DOHH2 (cell line): Measurements from ENCODE around the gene F10.
"Not testable (repeated sequence)": the region's sequence is repeated elsewhere in the genome, so short reads cannot be mapped to it uniquely, and the experiment has no call there.

Experiments
- H3F3A ChIP-seq: fragments of 200-600 bp; sonication (generic), shearing (Covaris generic); 2 replicates; pipeline ENCODE4 v1.6.0; 2016; ENCODE audit warnings: antibody characterized with exemption, mild to moderate bottlenecking; ENCODE audit not compliant: control insufficient read depth, insufficient read depth
- H3K27ac ChIP-seq: fragments of 200-600 bp; sonication (generic); 2 replicates; pipeline ENCODE4 v1.5.1; 2014; ENCODE audit warnings: low read depth, mild to moderate bottlenecking, low read length, moderate library complexity
- H3K27me3 ChIP-seq: fragments of 200-600 bp; sonication (generic); 2 replicates; pipeline ENCODE4 v1.6.1; 2014; ENCODE audit warnings: mild to moderate bottlenecking, low read length, mixed read lengths; ENCODE audit not compliant: control insufficient read depth
- H3K36me3 ChIP-seq: fragments of 200-600 bp; sonication (generic); 2 replicates; pipeline ENCODE4 v1.6.1; 2014; ENCODE audit warnings: mild to moderate bottlenecking, low read length, moderate library complexity, mixed read lengths; ENCODE audit not compliant: control insufficient read depth
- H3K4me1 ChIP-seq: fragments of 200-600 bp; sonication (generic); 2 replicates; pipeline ENCODE4 v1.6.1; 2014; ENCODE audit warnings: mild to moderate bottlenecking, low read length, mixed read lengths; ENCODE audit not compliant: control insufficient read depth
- H3K4me2 ChIP-seq: fragments of 200-600 bp; sonication (generic); 2 replicates; pipeline ENCODE4 v1.6.0; 2014; ENCODE audit warnings: mild to moderate bottlenecking, low read length, moderate library complexity
- H3K4me3 ChIP-seq: fragments of 200-600 bp; sonication (generic); 2 replicates; pipeline ENCODE4 v1.5.1; 2014; ENCODE audit warnings: mild to moderate bottlenecking, low read length, mixed read lengths
- H3K79me2 ChIP-seq: fragments of 200-600 bp; sonication (generic); 2 replicates; pipeline ENCODE4 v1.6.1; 2014; ENCODE audit warnings: mild to moderate bottlenecking, low read length, mixed read lengths; ENCODE audit not compliant: control insufficient read depth
- H3K9me2 ChIP-seq: fragments of 200-600 bp; sonication (generic); replicated peaks from 2 replicates; pipeline ENCODE4 v1.6.1; 2014; ENCODE audit warnings: mild to moderate bottlenecking, low read length, mixed read lengths; ENCODE audit not compliant: control insufficient read depth
- H3K9me3 ChIP-seq: fragments of 200-600 bp; sonication (generic); 2 replicates; pipeline ENCODE4 v1.6.1; 2014; ENCODE audit warnings: antibody characterized with exemption, low read length, mixed read lengths; ENCODE audit not compliant: control insufficient read depth, insufficient read depth
- H4K20me1 ChIP-seq: fragments of 200-600 bp; sonication (generic); 2 replicates; pipeline ENCODE4 v1.6.0; 2014; ENCODE audit warnings: low read depth, mild to moderate bottlenecking, antibody characterized with exemption, low read length, moderate library complexity; ENCODE audit not compliant: control insufficient read depth, insufficient read depth
- EZH2phosphoT487 ChIP-seq: fragments of 200-600 bp; sonication (generic); IDR thresholded peaks from 2 replicates; pipeline ENCODE4 v1.6.1; 2017; ENCODE audit warnings: borderline replicate concordance, mild to moderate bottlenecking, antibody characterized with exemption, low read length, moderate library complexity, mixed read lengths
- TF ChIP-seq, protein P1 (sequence below): fragments of 200-600 bp; sonication (generic); IDR thresholded peaks from one replicate; pipeline ENCODE4 v1.5.1; 2014; ENCODE audit warnings: antibody characterized with exemption, mild to moderate bottlenecking, low read depth, low read length; ENCODE audit not compliant: poor library complexity, severe bottlenecking

Gene F10

GRCh38 chr13:113099142-113099541 lies 23.5 kb upstream of the F10 start:
- no peak overlapping the region for H3K27ac ChIP-seq
- no peaks in the 10 kb centered on the region for H3K9me2 ChIP-seq
- no peaks in the 10 kb centered on the region for H3F3A ChIP-seq
- H4K20me1 ChIP-seq: no peaks in the 10 kb centered on the region
- no peak overlapping the region for H3K4me2 ChIP-seq
- no peaks in the 10 kb centered on the region for H3K4me1 ChIP-seq
- H3K27me3 ChIP-seq: no peaks in the 10 kb centered on the region
- H3K79me2 ChIP-seq: no peaks in the 10 kb centered on the region
- H3K36me3 ChIP-seq: no peaks in the 10 kb centered on the region
- TF ChIP-seq, protein P1, sequence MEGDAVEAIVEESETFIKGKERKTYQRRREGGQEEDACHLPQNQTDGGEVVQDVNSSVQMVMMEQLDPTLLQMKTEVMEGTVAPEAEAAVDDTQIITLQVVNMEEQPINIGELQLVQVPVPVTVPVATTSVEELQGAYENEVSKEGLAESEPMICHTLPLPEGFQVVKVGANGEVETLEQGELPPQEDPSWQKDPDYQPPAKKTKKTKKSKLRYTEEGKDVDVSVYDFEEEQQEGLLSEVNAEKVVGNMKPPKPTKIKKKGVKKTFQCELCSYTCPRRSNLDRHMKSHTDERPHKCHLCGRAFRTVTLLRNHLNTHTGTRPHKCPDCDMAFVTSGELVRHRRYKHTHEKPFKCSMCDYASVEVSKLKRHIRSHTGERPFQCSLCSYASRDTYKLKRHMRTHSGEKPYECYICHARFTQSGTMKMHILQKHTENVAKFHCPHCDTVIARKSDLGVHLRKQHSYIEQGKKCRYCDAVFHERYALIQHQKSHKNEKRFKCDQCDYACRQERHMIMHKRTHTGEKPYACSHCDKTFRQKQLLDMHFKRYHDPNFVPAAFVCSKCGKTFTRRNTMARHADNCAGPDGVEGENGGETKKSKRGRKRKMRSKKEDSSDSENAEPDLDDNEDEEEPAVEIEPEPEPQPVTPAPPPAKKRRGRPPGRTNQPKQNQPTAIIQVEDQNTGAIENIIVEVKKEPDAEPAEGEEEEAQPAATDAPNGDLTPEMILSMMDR: no peak
- TF ChIP-seq EZH2phosphoT487: no peak
- H3K9me3 ChIP-seq: no peaks in the 10 kb centered on the region
- no peak overlapping the region for H3K4me3 ChIP-seq

GRCh38 chr13:113102302-113102701 lies 20.3 kb upstream of the F10 start:
- not testable (repeated sequence) for H3K4me1 ChIP-seq, H3F3A ChIP-seq, H3K27me3 ChIP-seq, H3K4me3 ChIP-seq, H3K27ac ChIP-seq, H3K9me3 ChIP-seq, H4K20me1 ChIP-seq, H3K36me3 ChIP-seq, H3K79me2 ChIP-seq, H3K9me2 ChIP-seq, H3K4me2 ChIP-seq

DNA sequence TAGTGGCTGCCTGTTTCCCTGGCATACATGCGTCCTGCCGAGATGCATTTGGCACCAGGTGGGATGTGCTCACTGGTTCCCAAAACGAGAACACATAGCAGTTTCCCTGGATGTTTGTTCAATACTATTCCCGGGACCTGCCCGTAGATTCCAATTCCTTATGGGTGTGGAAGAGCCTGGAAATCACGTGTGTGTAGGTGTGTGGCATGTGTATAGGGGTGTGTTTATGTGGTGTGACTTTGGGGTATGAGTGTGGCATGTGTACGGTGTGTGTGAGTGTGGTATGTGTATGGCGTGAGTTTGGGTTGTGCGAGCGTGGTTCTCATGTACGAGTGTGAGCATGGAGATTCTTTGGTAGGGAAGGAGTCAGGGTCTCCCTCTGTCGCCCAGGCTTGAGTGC lies 19.9 kb upstream of the F10 start:
- no peaks in the 10 kb centered on the region for H3K9me3 ChIP-seq
- no peak overlapping the region for H3K27ac ChIP-seq
- no peaks in the 10 kb centered on the region for H3K4me1 ChIP-seq
- no peaks in the 10 kb centered on the region for H4K20me1 ChIP-seq
- H3K79me2 ChIP-seq: no peaks in the 10 kb centered on the region
- TF ChIP-seq, protein P1: no peak
- TF ChIP-seq EZH2phosphoT487: no peak
- H3K9me2 ChIP-seq: no peaks in the 10 kb centered on the region
- no peak overlapping the region for H3K4me3 ChIP-seq
- H3K4me2 ChIP-seq: no peak overlapping the region
- no peaks in the 10 kb centered on the region for H3F3A ChIP-seq
- H3K36me3 ChIP-seq: no peaks in the 10 kb centered on the region
- no peaks in the 10 kb centered on the region for H3K27me3 ChIP-seq

- H3K9me2 ChIP-seq: no peaks in the 10 kb centered on the region
- no peaks in the 10 kb centered on the region for H3K36me3 ChIP-seq
- no peaks in the 10 kb centered on the region for H3F3A ChIP-seq
- no peaks in the 10 kb centered on the region for H3K79me2 ChIP-seq
- H4K20me1 ChIP-seq: no peaks in the 10 kb centered on the region
- no peak overlapping the region for H3K4me3 ChIP-seq
- H3K27ac ChIP-seq: no peak overlapping the region
- H3K4me2 ChIP-seq: no peak overlapping the region
- H3K4me1 ChIP-seq: no peaks in the 10 kb centered on the region
- TF ChIP-seq EZH2phosphoT487: no peak
- TF ChIP-seq, protein P1: no peak
- H3K27me3 ChIP-seq: no peaks in the 10 kb centered on the region
- no peaks in the 10 kb centered on the region for H3K9me3 ChIP-seq
Measured at GRCh38 chr13:113103646-113104045, 19.0 kb upstream of the F10 start.
